HG02981 (cell line): ENCODE data around the gene DPYSL4.

Source experiments
- ATAC-seq: cut with Tn5 transposase; IDR thresholded peaks from one replicate; pipeline ENCODE4 v1.9.1; 2021; ENCODE audit warnings: mild to moderate bottlenecking, moderate library complexity; ENCODE audit not compliant: unreplicated experiment

The DPYSL4 gene

GRCh38 chr10:132193907-132194552 lies 7.3 kb downstream of the DPYSL4 start:
- no peak for ATAC-seq

GRCh38 chr10:132194726-132195125 lies 8.0 kb downstream of the DPYSL4 start:
- ATAC-seq = no peak

GRCh38 chr10:132195366-132196075 lies 8.8 kb downstream of the DPYSL4 start:
- no peak for ATAC-seq

GRCh38 chr10:132196178-132197113 lies 9.7 kb downstream of the DPYSL4 start:
- no peak for ATAC-seq

- ATAC-seq = no peak
Observed at GRCh38 chr10:132197271-132198067, 10.7 kb downstream of the DPYSL4 start.

GRCh38 chr10:132198068-132198370 lies 11.3 kb downstream of the DPYSL4 start:
- no peak for ATAC-seq

GRCh38 chr10:132198381-132199181 lies 11.8 kb downstream of the DPYSL4 start:
- ATAC-seq = no peak

- no peak for ATAC-seq
Observed at GRCh38 chr10:132199268-132199853, 12.6 kb downstream of the DPYSL4 start.

- no peak for ATAC-seq
Observed at GRCh38 chr10:132199854-132200311, 13.1 kb downstream of the DPYSL4 start.

GRCh38 chr10:132200344-132201110 lies 13.8 kb downstream of the DPYSL4 start:
- no peak for ATAC-seq

- ATAC-seq = no peak
Observed at GRCh38 chr10:132201111-132201969, 14.6 kb downstream of the DPYSL4 start.

- ATAC-seq = no peak
Observed at GRCh38 chr10:132202070-132202970, 15.6 kb downstream of the DPYSL4 start.

- no peak for ATAC-seq
Observed at GRCh38 chr10:132203256-132204077, 16.7 kb downstream of the DPYSL4 start.

- no peak for ATAC-seq
Observed at GRCh38 chr10:132204078-132204780, 17.5 kb downstream of the DPYSL4 start.

- no peak for ATAC-seq
Observed at GRCh38 chr10:132204781-132205473, 18.2 kb downstream of the DPYSL4 start.
